PC-3 (cell line): ENCODE measurements around the gene FOXRED2.

ENCODE experiments used
- CTCF ChIP-seq: fragments of 300-600 bp; sonication (generic); conservative IDR thresholded peaks from 2 replicates; pipeline ENCODE4 v1.5.1; 2017; ENCODE audit warnings: antibody characterized with exemption, low read depth, mild to moderate bottlenecking, low read length
- EZH2 ChIP-seq: fragments of 300-600 bp; sonication (generic); IDR thresholded peaks from one replicate; pipeline ENCODE4 v1.6.1; 2017; ENCODE audit warnings: antibody characterized with exemption, mild to moderate bottlenecking, low read length; ENCODE audit not compliant: unreplicated experiment

- TF ChIP-seq CTCF = no peak
- no peak for TF ChIP-seq EZH2
Measured at GRCh38 chr22:36449596-36450175, 57.2 kb downstream of the FOXRED2 start.
